GM12878 (cell line): ENCODE results near the gene NEK7. TPM values are rescaled to one million over a fixed set of nuclear protein-coding genes. Genes with fewer than 3 reads are reported as not detected.

Source experiments
- BCL11A ChIP-seq: IDR thresholded peaks from 2 replicates; pipeline ENCODE4 v1.6.1; 2011; ENCODE audit warnings: low read depth, low read length
- E2F4 ChIP-seq: IDR thresholded peaks from 2 replicates; pipeline ENCODE4 v1.6.1; 2012; ENCODE audit warnings: low read depth, low read length, improper control_type of control experiment
- FOXM1 ChIP-seq: IDR thresholded peaks from 2 replicates; pipeline ENCODE4 v1.6.1; 2012; ENCODE audit warnings: low read depth, mild to moderate bottlenecking, inconsistent platforms, low read length, moderate library complexity
- GABPA ChIP-seq: IDR thresholded peaks from 2 replicates; pipeline ENCODE4 v1.6.1; 2014; ENCODE audit warnings: antibody characterized with exemption, low read depth, mild to moderate bottlenecking, inconsistent platforms
- IRF4 ChIP-seq: IDR thresholded peaks from 2 replicates; pipeline ENCODE4 v1.6.1; 2011; ENCODE audit warnings: low read depth, low read length
- JUNB ChIP-seq: IDR thresholded peaks from 2 replicates; pipeline ENCODE4 v1.6.1; 2016; ENCODE audit warnings: antibody characterized with exemption, mild to moderate bottlenecking
- PAX5 ChIP-seq: IDR thresholded peaks from 2 replicates; pipeline ENCODE4 v1.6.1; 2011; ENCODE audit warnings: low read depth, low read length, borderline replicate concordance
- PRDM15 ChIP-seq: fragments of 450-650 bp; formaldehyde crosslinking; IDR thresholded peaks from 2 replicates; pipeline ENCODE4 v1.4.0; 2020; ENCODE audit warnings: mild to moderate bottlenecking, moderate library complexity
- RCOR1 ChIP-seq: conservative IDR thresholded peaks from 2 replicates; pipeline ENCODE4 v1.6.1; 2012; ENCODE audit warnings: low read depth, low read length, improper control_type of control experiment
- SMAD5 ChIP-seq: IDR thresholded peaks from 2 replicates; pipeline ENCODE4 v1.6.1; 2016; ENCODE audit warnings: antibody characterized with exemption, low read depth
- ZBTB40 ChIP-seq: fragments of 450-650 bp; IDR thresholded peaks from 2 replicates; pipeline ENCODE4 v1.6.1; 2016; ENCODE audit warnings: mild to moderate bottlenecking, moderate library complexity, borderline replicate concordance
- ZNF217 ChIP-seq: fragments of 450-650 bp; IDR thresholded peaks from 2 replicates; pipeline ENCODE4 v1.6.1; 2017; ENCODE audit warnings: antibody characterized with exemption, mild to moderate bottlenecking
- ZNF687 ChIP-seq: fragments of 450-650 bp; IDR thresholded peaks from 2 replicates; pipeline ENCODE4 v1.6.1; 2017; ENCODE audit warnings: mild to moderate bottlenecking, moderate library complexity
- polyA plus RNA-seq, 11 experiments: library from polyadenylated mRNA; depleted of rRNA in 4 of 11; unstranded in 6 of 11; stranded (reverse) in 5 of 11; fragments of >200 nt; fragmentation: Nextera tagmentation in 4 of 11; fragmentation: Illumina TruSeq in 1 of 11; extraction: Ambion mirVana in 4 of 11; extraction: Trizol in 1 of 11; gene quantifications; 1 replicate in 1 of 11; 2 replicates in 10 of 11; pipeline versions ENCODE4 v1.2.1 to v1.2.3, GENCODE V29; 2011 to 2016; ENCODE audit warnings: inconsistent platforms in 2 of 11, missing spikeins in 2 of 11, low read depth in 1 of 11
- total RNA-seq, 4 experiments: library from RNA; depleted of rRNA in 3 of 4; stranded (reverse); fragments of >200 nt in 3 of 4; fragmentation: Illumina TruSeq in 1 of 4; extraction: Trizol in 1 of 4; gene quantifications; 2 replicates each; pipeline versions ENCODE4 v1.2.1 to v1.2.3, GENCODE V29; 2013 to 2021

NEK7 gene
- total and polyA plus RNA-seq, 10 of the 15 experiments (the other 5 are each of a cell fraction or from before 2014, with no cell fraction given), result 9.4 to 77.7 (median 24.0) TPM

- TF ChIP-seq E2F4, result no peak
- peak; percentile 92 for TF ChIP-seq BCL11A
- no peak for TF ChIP-seq ZNF687
- no peak for TF ChIP-seq RCOR1
- peak; percentile 34; the same call in 1 of the 2 replicates for TF ChIP-seq FOXM1
- peak; percentile 65; the same call in 1 of the 2 replicates for TF ChIP-seq ZNF217
- 0 out of 2 replicates have a peak, but pooled peaks have one; percentile 6 for TF ChIP-seq GABPA
- no peak for TF ChIP-seq ZBTB40
- 0 out of 2 replicates have a peak, but pooled peaks have one; percentile 33 for TF ChIP-seq PAX5
- no peak for TF ChIP-seq SMAD5
- TF ChIP-seq PRDM15, result no peak
- peak; percentile 76 for TF ChIP-seq JUNB
- TF ChIP-seq IRF4, result peak; percentile 62; the same call in 1 of the 2 replicates
These were observed 96.9 kb downstream of the NEK7 start (continued) for GRCh38 chr1:198253668-198254067.
